NCI-H69 (cell line): Measurements from ENCODE around the gene RNF187.
"Not testable (repeated sequence)": the region's sequence is repeated elsewhere in the genome, so short reads cannot be mapped to it uniquely, and the experiment has no call there.

Experiments used
- DNase-seq: peaks from one replicate; lab custom pipeline; 2025; lab: John Stamatoyannopoulos, UW

RNF187 gene

GRCh38 chr1:228460821-228461220, 26.4 kb upstream of the RNF187 start:
- peak; percentile 57 for DNase-seq

GRCh38 chr1:228462560-228462959, 24.6 kb upstream of the RNF187 start:
- DNase-seq, result no peak

- DNase-seq, result no peak
Observed at GRCh38 chr1:228463009-228463558, 24.1 kb upstream of the RNF187 start.

- DNase-seq, result peak; percentile 70
Observed at GRCh38 chr1:228463559-228464455, 23.4 kb upstream of the RNF187 start.

- DNase-seq, result peak; percentile 98
Observed at GRCh38 chr1:228464487-228464983, 22.6 kb upstream of the RNF187 start.

GRCh38 chr1:228465141-228465540, 22.0 kb upstream of the RNF187 start:
- peak; percentile 49 for DNase-seq

GRCh38 chr1:228465571-228466146, 21.5 kb upstream of the RNF187 start:
- peak; percentile 43 for DNase-seq

GRCh38 chr1:228468188-228468587, 19.0 kb upstream of the RNF187 start:
- DNase-seq, result not testable (repeated sequence)

GRCh38 chr1:228469413-228470162, 17.6 kb upstream of the RNF187 start:
- DNase-seq, result no peak

GRCh38 chr1:228471154-228471761, 15.9 kb upstream of the RNF187 start:
- no peak for DNase-seq

- peak; percentile 71 for DNase-seq
Observed at GRCh38 chr1:228471762-228472398, 15.3 kb upstream of the RNF187 start.

- DNase-seq, result no peak
Observed at GRCh38 chr1:228472655-228473054, 14.5 kb upstream of the RNF187 start.

GRCh38 chr1:228474507-228474906, 12.7 kb upstream of the RNF187 start:
- DNase-seq, result no peak

GRCh38 chr1:228475812-228476211, 11.4 kb upstream of the RNF187 start:
- DNase-seq, result no peak

- no peak for DNase-seq
Observed at GRCh38 chr1:228477263-228477662, 9.9 kb upstream of the RNF187 start.

GRCh38 chr1:228478326-228478725, 8.9 kb upstream of the RNF187 start:
- DNase-seq, result no peak

GRCh38 chr1:228478912-228479711, 8.1 kb upstream of the RNF187 start:
- DNase-seq, result no peak

- no peak for DNase-seq
Observed at GRCh38 chr1:228483789-228484188, 3.4 kb upstream of the RNF187 start.

- peak; percentile 93 for DNase-seq
Observed at GRCh38 chr1:228486596-228487335, 416 bp upstream of the RNF187 start.
